WTC11 (cell line): ENCODE data around the gene UBE2K. TPM values are rescaled to one million over a fixed set of nuclear protein-coding genes. Genes with fewer than 3 reads are reported as not detected.

Experiments used
- ATAC-seq: fragments of 200-7000 bp; cut with Tn5 transposase; 2 replicates; pipeline ENCODE4 v1.10.0; 2021; ENCODE audit warnings: mild to moderate bottlenecking, moderate library complexity
- CTCF ChIA-PET: fragments of 300-600 bp; sonication (Branson Sonifier 250); formaldehyde crosslinking; loops from one replicate; lab custom pipeline; 2021; ENCODE audit warnings: antibody characterized with exemption; lab: Charles Lee
- POLR2A ChIA-PET: fragments of 350-600 bp; sonication (Branson Sonifier 250); formaldehyde crosslinking; loops from one replicate; lab custom pipeline; 2021; ENCODE audit warnings: antibody characterized with exemption; lab: Charles Lee
- DNase-seq: peaks from one replicate; pipeline ENCODE4 v3.0.0; 2021; ENCODE audit warnings: low spot score
- H3K27ac Mint-ChIP-seq: 2 replicates; pipeline ENCODE4 v1.8.0; 2021; ENCODE audit warnings: mixed read lengths
- H3K27me3 Mint-ChIP-seq: 2 replicates; pipeline ENCODE4 v1.8.0; 2021; ENCODE audit warnings: low read depth, mild to moderate bottlenecking, moderate library complexity, mixed read lengths
- H3K36me3 Mint-ChIP-seq: 2 replicates; pipeline ENCODE4 v1.8.0; 2021; ENCODE audit warnings: mixed read lengths
- H3K4me1 Mint-ChIP-seq: 2 replicates; pipeline ENCODE4 v1.8.0; 2022; ENCODE audit warnings: mixed read lengths
- H3K4me3 Mint-ChIP-seq: 2 replicates; pipeline ENCODE4 v1.8.0; 2021; ENCODE audit warnings: mild to moderate bottlenecking, moderate library complexity, mixed read lengths
- H3K9me3 Mint-ChIP-seq: 2 replicates; pipeline ENCODE4 v1.8.0; 2021; ENCODE audit warnings: mixed read lengths
- FOXJ3 ChIP-seq: sonication (generic); formaldehyde crosslinking; IDR thresholded peaks from 2 replicates; pipeline ENCODE4 v1.9.0; 2021; ENCODE audit warnings: missing genetic modification reagents, mild to moderate bottlenecking, borderline replicate concordance
- GABPB1 ChIP-seq: sonication (generic); formaldehyde crosslinking; IDR thresholded peaks from 2 replicates; pipeline ENCODE4 v1.8.1; 2023; ENCODE audit warnings: mild to moderate bottlenecking, missing genetic modification reagents
- HMGA2 ChIP-seq: fragments of 250-450 bp; sonication (Bioruptor Pico); IDR thresholded peaks from 2 replicates; pipeline ENCODE4 v1.4.0; 2021; ENCODE audit warnings: mild to moderate bottlenecking, moderate library complexity
- NFYB ChIP-seq: sonication (generic); formaldehyde crosslinking; conservative IDR thresholded peaks from 2 replicates; pipeline ENCODE4 v1.8.0; 2022; ENCODE audit warnings: low read depth, missing genetic modification reagents
- PRRX2 ChIP-seq: fragments of 250-450 bp; sonication (Bioruptor Pico); IDR thresholded peaks from 2 replicates; pipeline ENCODE4 v1.8.0; 2021; ENCODE audit warnings: mild to moderate bottlenecking
- RELA ChIP-seq: sonication (generic); formaldehyde crosslinking; IDR thresholded peaks from 2 replicates; pipeline ENCODE4 v1.8.1; 2022; ENCODE audit warnings: missing genetic modification reagents, mild to moderate bottlenecking, borderline replicate concordance
- RORB ChIP-seq: fragments of 250-450 bp; sonication (Bioruptor Pico); IDR thresholded peaks from 2 replicates; pipeline ENCODE4 v1.9.0; 2021; ENCODE audit warnings: mild to moderate bottlenecking
- SMAD4 ChIP-seq: sonication (generic); formaldehyde crosslinking; IDR thresholded peaks from 2 replicates; pipeline ENCODE4 v1.8.0; 2022; ENCODE audit warnings: mild to moderate bottlenecking, missing genetic modification reagents
- TEAD4 ChIP-seq: sonication (generic); formaldehyde crosslinking; IDR thresholded peaks from 2 replicates; pipeline ENCODE4 v1.8.0; 2022; ENCODE audit warnings: mild to moderate bottlenecking, missing genetic modification reagents
- ZNF138 ChIP-seq: sonication (generic); formaldehyde crosslinking; conservative IDR thresholded peaks from 2 replicates; pipeline ENCODE4 v1.8.1; 2022; ENCODE audit warnings: mild to moderate bottlenecking, moderate library complexity, missing genetic modification reagents
- ZNF232 ChIP-seq: sonication (generic); formaldehyde crosslinking; IDR thresholded peaks from 2 replicates; pipeline ENCODE4 v1.8.0; 2022; ENCODE audit warnings: mild to moderate bottlenecking, missing genetic modification reagents
- ZNF416 ChIP-seq: fragments of 250-450 bp; sonication (Bioruptor Pico); IDR thresholded peaks from 2 replicates; pipeline ENCODE4 v1.9.0; 2021; ENCODE audit warnings: mild to moderate bottlenecking, inconsistent platforms
- total RNA-seq: library from RNA; stranded (reverse); gene quantifications from 3 replicates; pipeline ENCODE4 v1.2.3, GENCODE V29; 2021
- TF ChIP-seq, protein P1 (sequence below): sonication (generic); formaldehyde crosslinking; IDR thresholded peaks from 2 replicates; pipeline ENCODE4 v1.8.0; 2022; ENCODE audit warnings: mild to moderate bottlenecking, missing genetic modification reagents
- TF ChIP-seq, protein P2 (sequence below): sonication (generic); formaldehyde crosslinking; IDR thresholded peaks from 2 replicates; pipeline ENCODE4 v1.8.1; 2022; ENCODE audit warnings: mild to moderate bottlenecking, moderate library complexity, missing genetic modification reagents
- TF ChIP-seq, protein P3 (sequence below): sonication (generic); formaldehyde crosslinking; conservative IDR thresholded peaks from 2 replicates; pipeline ENCODE4 v1.8.1; 2023; ENCODE audit warnings: mild to moderate bottlenecking, low read depth, missing genetic modification reagents, moderate library complexity
- TF ChIP-seq, protein P4 (sequence below): sonication (generic); formaldehyde crosslinking; IDR thresholded peaks from 2 replicates; pipeline ENCODE4 v1.8.0; 2022; ENCODE audit warnings: mild to moderate bottlenecking, missing genetic modification reagents
- TF ChIP-seq, protein P5 (sequence below): fragments of 200-600 bp; IDR thresholded peaks from 2 replicates; pipeline ENCODE4 v1.8.0; 2022; ENCODE audit warnings: antibody characterized with exemption
- TF ChIP-seq, protein P6 (sequence below): fragments of 250-450 bp; sonication (Bioruptor Pico); IDR thresholded peaks from 2 replicates; pipeline ENCODE4 v2.1.2; 2022; ENCODE audit warnings: mild to moderate bottlenecking, moderate library complexity
- TF ChIP-seq, protein P7 (sequence below): sonication (generic); formaldehyde crosslinking; IDR thresholded peaks from 2 replicates; pipeline ENCODE4 v1.8.0; 2023; ENCODE audit warnings: mild to moderate bottlenecking, missing genetic modification reagents
- TF ChIP-seq, protein P8 (sequence below): fragments of 250-450 bp; sonication (Bioruptor Pico); IDR thresholded peaks from 2 replicates; pipeline ENCODE4 v1.9.0; 2021; ENCODE audit warnings: mild to moderate bottlenecking

UBE2K gene
- total RNA-seq, 1 experiment from 2014 or later, result 135 TPM

DNA sequence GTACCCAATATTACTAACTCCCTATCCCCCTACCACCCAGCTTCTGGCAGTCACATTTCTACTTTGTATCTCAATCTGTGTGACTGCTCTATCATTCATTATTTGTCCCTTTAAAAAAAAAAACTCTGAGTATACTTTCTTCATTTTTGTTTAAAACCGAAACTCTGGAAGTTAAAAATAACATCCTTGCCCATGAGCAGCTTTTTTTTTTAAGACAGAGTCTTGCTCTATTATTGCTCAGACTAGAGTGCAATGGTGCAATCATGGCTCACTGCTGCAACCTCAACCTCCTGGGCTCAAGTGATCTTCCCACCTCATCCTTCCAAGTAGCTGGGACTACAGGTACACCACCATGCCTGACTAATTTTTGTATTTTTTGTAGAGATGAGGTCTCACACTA lies 15.8 kb downstream of the UBE2K start (continued):
- TF ChIP-seq, protein P1, sequence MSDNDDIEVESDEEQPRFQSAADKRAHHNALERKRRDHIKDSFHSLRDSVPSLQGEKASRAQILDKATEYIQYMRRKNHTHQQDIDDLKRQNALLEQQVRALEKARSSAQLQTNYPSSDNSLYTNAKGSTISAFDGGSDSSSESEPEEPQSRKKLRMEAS (CRISPR knock-in tag), result no peak
- TF ChIP-seq NFYB (CRISPR knock-in tag), result no peak
- TF ChIP-seq PRRX2 (CRISPR knock-in tag), result no peak
- TF ChIP-seq, protein P2, sequence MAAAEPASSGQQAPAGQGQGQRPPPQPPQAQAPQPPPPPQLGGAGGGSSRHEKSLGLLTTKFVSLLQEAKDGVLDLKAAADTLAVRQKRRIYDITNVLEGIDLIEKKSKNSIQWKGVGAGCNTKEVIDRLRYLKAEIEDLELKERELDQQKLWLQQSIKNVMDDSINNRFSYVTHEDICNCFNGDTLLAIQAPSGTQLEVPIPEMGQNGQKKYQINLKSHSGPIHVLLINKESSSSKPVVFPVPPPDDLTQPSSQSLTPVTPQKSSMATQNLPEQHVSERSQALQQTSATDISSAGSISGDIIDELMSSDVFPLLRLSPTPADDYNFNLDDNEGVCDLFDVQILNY, result no peak
- TF ChIP-seq GABPB1 (CRISPR knock-in tag), result no peak
- TF ChIP-seq, protein P3, sequence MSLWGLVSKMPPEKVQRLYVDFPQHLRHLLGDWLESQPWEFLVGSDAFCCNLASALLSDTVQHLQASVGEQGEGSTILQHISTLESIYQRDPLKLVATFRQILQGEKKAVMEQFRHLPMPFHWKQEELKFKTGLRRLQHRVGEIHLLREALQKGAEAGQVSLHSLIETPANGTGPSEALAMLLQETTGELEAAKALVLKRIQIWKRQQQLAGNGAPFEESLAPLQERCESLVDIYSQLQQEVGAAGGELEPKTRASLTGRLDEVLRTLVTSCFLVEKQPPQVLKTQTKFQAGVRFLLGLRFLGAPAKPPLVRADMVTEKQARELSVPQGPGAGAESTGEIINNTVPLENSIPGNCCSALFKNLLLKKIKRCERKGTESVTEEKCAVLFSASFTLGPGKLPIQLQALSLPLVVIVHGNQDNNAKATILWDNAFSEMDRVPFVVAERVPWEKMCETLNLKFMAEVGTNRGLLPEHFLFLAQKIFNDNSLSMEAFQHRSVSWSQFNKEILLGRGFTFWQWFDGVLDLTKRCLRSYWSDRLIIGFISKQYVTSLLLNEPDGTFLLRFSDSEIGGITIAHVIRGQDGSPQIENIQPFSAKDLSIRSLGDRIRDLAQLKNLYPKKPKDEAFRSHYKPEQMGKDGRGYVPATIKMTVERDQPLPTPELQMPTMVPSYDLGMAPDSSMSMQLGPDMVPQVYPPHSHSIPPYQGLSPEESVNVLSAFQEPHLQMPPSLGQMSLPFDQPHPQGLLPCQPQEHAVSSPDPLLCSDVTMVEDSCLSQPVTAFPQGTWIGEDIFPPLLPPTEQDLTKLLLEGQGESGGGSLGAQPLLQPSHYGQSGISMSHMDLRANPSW (CRISPR knock-in tag), result no peak
- TF ChIP-seq ZNF138 (CRISPR knock-in tag), result no peak
- TF ChIP-seq RELA (CRISPR knock-in tag), result no peak
- no peak for TF ChIP-seq HMGA2 (CRISPR knock-in tag)
- no peak for TF ChIP-seq FOXJ3 (CRISPR knock-in tag)
- TF ChIP-seq, protein P4, sequence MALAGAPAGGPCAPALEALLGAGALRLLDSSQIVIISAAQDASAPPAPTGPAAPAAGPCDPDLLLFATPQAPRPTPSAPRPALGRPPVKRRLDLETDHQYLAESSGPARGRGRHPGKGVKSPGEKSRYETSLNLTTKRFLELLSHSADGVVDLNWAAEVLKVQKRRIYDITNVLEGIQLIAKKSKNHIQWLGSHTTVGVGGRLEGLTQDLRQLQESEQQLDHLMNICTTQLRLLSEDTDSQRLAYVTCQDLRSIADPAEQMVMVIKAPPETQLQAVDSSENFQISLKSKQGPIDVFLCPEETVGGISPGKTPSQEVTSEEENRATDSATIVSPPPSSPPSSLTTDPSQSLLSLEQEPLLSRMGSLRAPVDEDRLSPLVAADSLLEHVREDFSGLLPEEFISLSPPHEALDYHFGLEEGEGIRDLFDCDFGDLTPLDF (CRISPR knock-in tag), result no peak

DNA sequence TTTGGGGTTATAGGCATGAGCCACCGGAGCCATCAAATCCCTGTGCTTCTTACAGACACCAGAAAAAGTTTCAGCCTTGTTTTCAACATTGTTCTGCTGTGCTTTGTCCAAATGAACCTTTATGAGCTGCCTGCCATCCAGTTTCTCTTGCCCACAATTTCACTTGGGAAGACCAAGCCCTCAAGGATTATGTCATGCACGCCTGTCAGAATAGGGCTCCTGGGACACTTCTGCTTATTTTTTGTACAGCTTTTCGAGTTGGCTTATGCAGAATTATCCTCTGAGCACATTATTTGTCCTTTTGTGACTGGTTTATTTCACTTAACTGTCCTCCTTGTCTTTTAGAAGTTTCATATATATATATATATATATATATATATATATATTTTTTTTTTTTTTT lies 16.2 kb downstream of the UBE2K start:
- H3K27me3 Mint-ChIP-seq, result no peaks in the 10 kb centered on the region
- POLR2A ChIA-PET, result interaction anchor here (0.6 to 0.7 kb wide), 2 partner anchors 53 to 76 kb away, joined by 4 read pairs; no protein-coding TSS in a partner anchor
- no peak for ATAC-seq
- H3K4me3 Mint-ChIP-seq, result no peak overlapping the region
- H3K27ac Mint-ChIP-seq, result no peak overlapping the region
- peaks cover 10% of the 10 kb centered on the region for H3K9me3 Mint-ChIP-seq
- peaks cover 3% of the 10 kb centered on the region for H3K4me1 Mint-ChIP-seq
- CTCF ChIA-PET, result no interaction called here
- H3K36me3 Mint-ChIP-seq, result peaks cover 22% of the 10 kb centered on the region
- TF ChIP-seq NFYB (CRISPR knock-in tag), result no peak
- TF ChIP-seq, protein P5, sequence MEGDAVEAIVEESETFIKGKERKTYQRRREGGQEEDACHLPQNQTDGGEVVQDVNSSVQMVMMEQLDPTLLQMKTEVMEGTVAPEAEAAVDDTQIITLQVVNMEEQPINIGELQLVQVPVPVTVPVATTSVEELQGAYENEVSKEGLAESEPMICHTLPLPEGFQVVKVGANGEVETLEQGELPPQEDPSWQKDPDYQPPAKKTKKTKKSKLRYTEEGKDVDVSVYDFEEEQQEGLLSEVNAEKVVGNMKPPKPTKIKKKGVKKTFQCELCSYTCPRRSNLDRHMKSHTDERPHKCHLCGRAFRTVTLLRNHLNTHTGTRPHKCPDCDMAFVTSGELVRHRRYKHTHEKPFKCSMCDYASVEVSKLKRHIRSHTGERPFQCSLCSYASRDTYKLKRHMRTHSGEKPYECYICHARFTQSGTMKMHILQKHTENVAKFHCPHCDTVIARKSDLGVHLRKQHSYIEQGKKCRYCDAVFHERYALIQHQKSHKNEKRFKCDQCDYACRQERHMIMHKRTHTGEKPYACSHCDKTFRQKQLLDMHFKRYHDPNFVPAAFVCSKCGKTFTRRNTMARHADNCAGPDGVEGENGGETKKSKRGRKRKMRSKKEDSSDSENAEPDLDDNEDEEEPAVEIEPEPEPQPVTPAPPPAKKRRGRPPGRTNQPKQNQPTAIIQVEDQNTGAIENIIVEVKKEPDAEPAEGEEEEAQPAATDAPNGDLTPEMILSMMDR, result no peak
- TF ChIP-seq GABPB1 (CRISPR knock-in tag), result no peak
- TF ChIP-seq, protein P6, sequence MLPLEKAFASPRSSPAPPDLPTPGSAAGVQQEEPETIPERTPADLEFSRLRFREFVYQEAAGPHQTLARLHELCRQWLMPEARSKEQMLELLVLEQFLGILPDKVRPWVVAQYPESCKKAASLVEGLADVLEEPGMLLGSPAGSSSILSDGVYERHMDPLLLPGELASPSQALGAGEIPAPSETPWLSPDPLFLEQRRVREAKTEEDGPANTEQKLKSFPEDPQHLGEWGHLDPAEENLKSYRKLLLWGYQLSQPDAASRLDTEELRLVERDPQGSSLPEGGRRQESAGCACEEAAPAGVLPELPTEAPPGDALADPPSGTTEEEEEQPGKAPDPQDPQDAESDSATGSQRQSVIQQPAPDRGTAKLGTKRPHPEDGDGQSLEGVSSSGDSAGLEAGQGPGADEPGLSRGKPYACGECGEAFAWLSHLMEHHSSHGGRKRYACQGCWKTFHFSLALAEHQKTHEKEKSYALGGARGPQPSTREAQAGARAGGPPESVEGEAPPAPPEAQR (CRISPR knock-in tag), result no peak
- TF ChIP-seq, protein P7, sequence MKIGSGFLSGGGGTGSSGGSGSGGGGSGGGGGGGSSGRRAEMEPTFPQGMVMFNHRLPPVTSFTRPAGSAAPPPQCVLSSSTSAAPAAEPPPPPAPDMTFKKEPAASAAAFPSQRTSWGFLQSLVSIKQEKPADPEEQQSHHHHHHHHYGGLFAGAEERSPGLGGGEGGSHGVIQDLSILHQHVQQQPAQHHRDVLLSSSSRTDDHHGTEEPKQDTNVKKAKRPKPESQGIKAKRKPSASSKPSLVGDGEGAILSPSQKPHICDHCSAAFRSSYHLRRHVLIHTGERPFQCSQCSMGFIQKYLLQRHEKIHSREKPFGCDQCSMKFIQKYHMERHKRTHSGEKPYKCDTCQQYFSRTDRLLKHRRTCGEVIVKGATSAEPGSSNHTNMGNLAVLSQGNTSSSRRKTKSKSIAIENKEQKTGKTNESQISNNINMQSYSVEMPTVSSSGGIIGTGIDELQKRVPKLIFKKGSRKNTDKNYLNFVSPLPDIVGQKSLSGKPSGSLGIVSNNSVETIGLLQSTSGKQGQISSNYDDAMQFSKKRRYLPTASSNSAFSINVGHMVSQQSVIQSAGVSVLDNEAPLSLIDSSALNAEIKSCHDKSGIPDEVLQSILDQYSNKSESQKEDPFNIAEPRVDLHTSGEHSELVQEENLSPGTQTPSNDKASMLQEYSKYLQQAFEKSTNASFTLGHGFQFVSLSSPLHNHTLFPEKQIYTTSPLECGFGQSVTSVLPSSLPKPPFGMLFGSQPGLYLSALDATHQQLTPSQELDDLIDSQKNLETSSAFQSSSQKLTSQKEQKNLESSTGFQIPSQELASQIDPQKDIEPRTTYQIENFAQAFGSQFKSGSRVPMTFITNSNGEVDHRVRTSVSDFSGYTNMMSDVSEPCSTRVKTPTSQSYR, result no peak
- TF ChIP-seq SMAD4, result no peak
- TF ChIP-seq RORB (CRISPR knock-in tag), result no peak
- TF ChIP-seq, protein P8, sequence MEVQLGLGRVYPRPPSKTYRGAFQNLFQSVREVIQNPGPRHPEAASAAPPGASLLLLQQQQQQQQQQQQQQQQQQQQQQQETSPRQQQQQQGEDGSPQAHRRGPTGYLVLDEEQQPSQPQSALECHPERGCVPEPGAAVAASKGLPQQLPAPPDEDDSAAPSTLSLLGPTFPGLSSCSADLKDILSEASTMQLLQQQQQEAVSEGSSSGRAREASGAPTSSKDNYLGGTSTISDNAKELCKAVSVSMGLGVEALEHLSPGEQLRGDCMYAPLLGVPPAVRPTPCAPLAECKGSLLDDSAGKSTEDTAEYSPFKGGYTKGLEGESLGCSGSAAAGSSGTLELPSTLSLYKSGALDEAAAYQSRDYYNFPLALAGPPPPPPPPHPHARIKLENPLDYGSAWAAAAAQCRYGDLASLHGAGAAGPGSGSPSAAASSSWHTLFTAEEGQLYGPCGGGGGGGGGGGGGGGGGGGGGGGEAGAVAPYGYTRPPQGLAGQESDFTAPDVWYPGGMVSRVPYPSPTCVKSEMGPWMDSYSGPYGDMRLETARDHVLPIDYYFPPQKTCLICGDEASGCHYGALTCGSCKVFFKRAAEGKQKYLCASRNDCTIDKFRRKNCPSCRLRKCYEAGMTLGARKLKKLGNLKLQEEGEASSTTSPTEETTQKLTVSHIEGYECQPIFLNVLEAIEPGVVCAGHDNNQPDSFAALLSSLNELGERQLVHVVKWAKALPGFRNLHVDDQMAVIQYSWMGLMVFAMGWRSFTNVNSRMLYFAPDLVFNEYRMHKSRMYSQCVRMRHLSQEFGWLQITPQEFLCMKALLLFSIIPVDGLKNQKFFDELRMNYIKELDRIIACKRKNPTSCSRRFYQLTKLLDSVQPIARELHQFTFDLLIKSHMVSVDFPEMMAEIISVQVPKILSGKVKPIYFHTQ, result no peak
- no peak for TF ChIP-seq ZNF416 (CRISPR knock-in tag)
- TF ChIP-seq ZNF232 (CRISPR knock-in tag), result no peak
- TF ChIP-seq, protein P4 (CRISPR knock-in tag), result no peak
- no peak for TF ChIP-seq TEAD4 (CRISPR knock-in tag)
- no peak for DNase-seq
